ENCODE measurements around the gene GFM1. TPM values are rescaled to one million over a fixed set of nuclear protein-coding genes. Genes with fewer than 3 reads are reported as not detected.

GFM1 gene
- total and polyA plus RNA-seq, 7 donors, result 49.3 to 83.3 (median 64.0) TPM

- H3K4me3 ChIP-seq, result no peak overlapping the region
- H3K9me3 ChIP-seq, result no peaks in the 10 kb centered on the region
- no peak for DNase-seq
- ATAC-seq, result no peak
- no peaks in the 10 kb centered on the region for H3K27me3 ChIP-seq (ENCODE audit: insufficient read depth in 3 of 3, low read length in 2 of 3)
- H3K27ac ChIP-seq, result no peak overlapping the region
- TF ChIP-seq, protein P1, sequence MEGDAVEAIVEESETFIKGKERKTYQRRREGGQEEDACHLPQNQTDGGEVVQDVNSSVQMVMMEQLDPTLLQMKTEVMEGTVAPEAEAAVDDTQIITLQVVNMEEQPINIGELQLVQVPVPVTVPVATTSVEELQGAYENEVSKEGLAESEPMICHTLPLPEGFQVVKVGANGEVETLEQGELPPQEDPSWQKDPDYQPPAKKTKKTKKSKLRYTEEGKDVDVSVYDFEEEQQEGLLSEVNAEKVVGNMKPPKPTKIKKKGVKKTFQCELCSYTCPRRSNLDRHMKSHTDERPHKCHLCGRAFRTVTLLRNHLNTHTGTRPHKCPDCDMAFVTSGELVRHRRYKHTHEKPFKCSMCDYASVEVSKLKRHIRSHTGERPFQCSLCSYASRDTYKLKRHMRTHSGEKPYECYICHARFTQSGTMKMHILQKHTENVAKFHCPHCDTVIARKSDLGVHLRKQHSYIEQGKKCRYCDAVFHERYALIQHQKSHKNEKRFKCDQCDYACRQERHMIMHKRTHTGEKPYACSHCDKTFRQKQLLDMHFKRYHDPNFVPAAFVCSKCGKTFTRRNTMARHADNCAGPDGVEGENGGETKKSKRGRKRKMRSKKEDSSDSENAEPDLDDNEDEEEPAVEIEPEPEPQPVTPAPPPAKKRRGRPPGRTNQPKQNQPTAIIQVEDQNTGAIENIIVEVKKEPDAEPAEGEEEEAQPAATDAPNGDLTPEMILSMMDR (IDR thresholded peaks at IDR 0.05), result no peak
- WGBS, 3 donors, result 0 to 85% (median 50%) methylated on average over 1 of the region's 1 CpG
- no peaks in the 10 kb centered on the region for H3K4me1 ChIP-seq
- no peaks in the 10 kb centered on the region for H3K36me3 ChIP-seq (ENCODE audit: insufficient read depth in 1 of 2, low read depth in 1 of 2)
- intact Hi-C loops (cut with DNase I), result no loop called here
Observed at GRCh38 chr3:158625881-158626280, 18.4 kb upstream of the GFM1 start.

DNA sequence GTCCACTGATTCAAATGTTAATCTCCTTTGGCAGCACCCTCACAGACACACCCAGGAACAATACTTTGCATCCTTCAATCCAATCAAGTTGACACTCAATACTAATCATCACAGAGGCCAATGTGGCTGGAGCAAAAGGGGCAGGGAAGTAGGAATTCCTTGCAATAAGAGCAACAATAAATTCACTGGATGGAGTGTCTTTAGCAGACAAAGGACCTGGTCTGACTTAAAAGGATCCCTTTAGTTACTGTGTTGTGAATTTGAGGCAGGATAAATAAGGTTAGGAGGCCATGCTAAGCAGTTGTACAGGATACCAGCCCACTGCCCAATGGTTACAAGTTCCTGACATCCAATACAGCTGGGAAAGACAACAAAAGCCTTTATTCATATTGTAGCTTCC is 12.3 kb upstream of the GFM1 start:
- TF ChIP-seq, protein P1 (IDR thresholded peaks at IDR 0.05), result no peak
- no peak overlapping the region for H3K4me3 ChIP-seq
- no peaks in the 10 kb centered on the region for H3K4me1 ChIP-seq
- H3K9me3 ChIP-seq, result no peaks in the 10 kb centered on the region
- intact Hi-C loops (cut with DNase I), result no loop called here
- ATAC-seq (no peak), DNase-seq (no peak)
- H3K27me3 ChIP-seq (ENCODE audit: insufficient read depth in 3 of 3, low read length in 2 of 3), result no peaks in the 10 kb centered on the region
- H3K36me3 ChIP-seq (ENCODE audit: insufficient read depth in 1 of 2, low read depth in 1 of 2), result no peaks in the 10 kb centered on the region
- no peak overlapping the region for H3K27ac ChIP-seq

GRCh38 chr3:158640646-158641045 is 3.7 kb upstream of the GFM1 start:
- intact Hi-C loops (cut with DNase I), result loop anchor here (5.0 kb wide), 2 partner anchors 68 to 98 kb away; partner anchors contain the start of gene MLF1 (in 2 of the 2)
- DNase-seq (no peak), ATAC-seq (no peak)

DNA sequence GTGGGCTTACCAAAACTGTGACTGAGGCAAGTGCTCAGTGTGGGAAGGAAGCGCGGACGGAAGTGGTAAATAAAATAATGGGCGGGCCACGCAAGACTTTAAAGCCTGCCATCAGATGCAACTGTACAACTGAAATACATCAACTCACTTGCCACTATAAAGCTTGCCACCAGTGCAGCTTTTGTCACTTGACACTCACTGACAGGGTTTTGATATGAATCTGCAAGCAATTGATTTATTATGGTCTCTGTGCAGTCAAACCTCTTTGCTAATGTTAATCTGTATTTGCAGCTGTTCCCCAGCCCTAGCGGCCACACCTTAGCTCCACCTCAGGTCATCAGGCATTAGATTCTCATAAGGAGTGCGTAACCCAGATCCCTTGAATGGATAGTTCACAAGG is 2.3 kb upstream of the GFM1 start:
- Histone ChIP-seq H3K4me3 (no peak overlapping the region), H3K4me1 (peaks cover 18% of the 10 kb centered on the region), H3K9me3 (no peaks in the 10 kb centered on the region), H3K36me3 (ENCODE audit: insufficient read depth in 1 of 2, low read depth in 1 of 2) (peaks cover 4 to 13% of the 10 kb centered on the region in 2 donors), H3K27me3 (ENCODE audit: insufficient read depth in 3 of 3, low read length in 2 of 3) (no peaks in the 10 kb centered on the region), H3K27ac (no peak overlapping the region)
- TF ChIP-seq, protein P1 (IDR thresholded peaks at IDR 0.05), result no peak
- ATAC-seq, result no peak
- intact Hi-C loops (cut with DNase I), result loop anchor here (5.0 kb wide), 2 partner anchors 70 to 100 kb away; partner anchors contain the start of gene MLF1 (in 2 of the 2)
- no peak for DNase-seq
- 87 to 91% (median 87%) methylated on average over 7 of the region's 7 CpGs for WGBS, 3 donors

More at GRCh38 chr3:158640646-158641045, 3.7 kb upstream of the GFM1 start:
- peaks cover 6% of the 10 kb centered on the region for H3K4me1 ChIP-seq
- H3K27me3 ChIP-seq (ENCODE audit: insufficient read depth in 3 of 3, low read length in 2 of 3), result no peaks in the 10 kb centered on the region
- H3K4me3 ChIP-seq, result no peak overlapping the region
- H3K36me3 ChIP-seq (ENCODE audit: insufficient read depth in 1 of 2, low read depth in 1 of 2), result no peaks in the 10 kb centered on the region
- H3K9me3 ChIP-seq, result no peaks in the 10 kb centered on the region
- WGBS, 3 donors, result 78 to 80% (median 80%) methylated on average over 7 of the region's 7 CpGs
- TF ChIP-seq, protein P1 (IDR thresholded peaks at IDR 0.05), result no peak
- no peak overlapping the region for H3K27ac ChIP-seq

All from psoas muscle (tissue), 8 donors.